CD4-positive, alpha-beta T cell (primary cell): ENCODE results near the gene ATP10A. TPM values are rescaled to one million over a fixed set of nuclear protein-coding genes. Genes with fewer than 3 reads are reported as not detected.

Experiments
- ATAC-seq: fragments of 200-7000 bp; cut with Tn5 transposase; one replicate; pipeline ENCODE4 v1.10.0; 2022; ENCODE audit warnings: mild to moderate bottlenecking; ENCODE audit not compliant: poor library complexity
- CTCF ChIA-PET: fragments of 350-600 bp; sonication (Branson Sonifier 250); formaldehyde crosslinking; loops from one replicate; lab custom pipeline; 2021; ENCODE audit warnings: antibody characterized with exemption, inconsistent platforms; lab: Charles Lee
- POLR2A ChIA-PET: fragments of 350-600 bp; sonication (Branson Sonifier 250); formaldehyde crosslinking; loops from one replicate; lab custom pipeline; 2021; ENCODE audit warnings: antibody characterized with exemption, inconsistent platforms; lab: Charles Lee
- DNase-seq, 14 experiments: peaks; one replicate each; pipeline ENCODE4 v3.0.0-alpha.2; 2013 to 2020; ENCODE audit warnings: mixed read lengths in 2 of 14
- H3K27ac ChIP-seq, 2 donors: one replicate each; pipeline versions ENCODE4 v1.5.1 to v1.7.0; 2013; ENCODE audit warnings: low read length in 2 of 2, low read depth in 1 of 2, mild to moderate bottlenecking in 1 of 2
- H3K27me3 ChIP-seq, 2 experiments: 1 replicate in 1 of 2; 2 replicates in 1 of 2; pipeline versions ENCODE4 v1.6.1 to v1.7.0; 2013; ENCODE audit warnings: low read length in 2 of 2, control low read depth in 1 of 2, mild to moderate bottlenecking in 1 of 2, moderate library complexity in 1 of 2; ENCODE audit not compliant: insufficient read depth in 2 of 2, control insufficient read depth in 1 of 2
- H3K36me3 ChIP-seq: one replicate; pipeline ENCODE4 v1.6.1; 2013; ENCODE audit warnings: low read length, control low read depth; ENCODE audit not compliant: insufficient read depth
- H3K4me1 ChIP-seq: one replicate; pipeline ENCODE4 v1.6.1; 2013; ENCODE audit warnings: low read length, control low read depth; ENCODE audit not compliant: insufficient read depth
- H3K4me3 ChIP-seq: one replicate; pipeline ENCODE4 v1.5.1; 2013; ENCODE audit warnings: mild to moderate bottlenecking, low read length, moderate library complexity
- H3K9me3 ChIP-seq, 2 experiments: 1 replicate in 1 of 2; 2 replicates in 1 of 2; pipeline versions ENCODE4 v1.6.1 to v1.7.0; 2013; ENCODE audit warnings: low read length in 2 of 2, mild to moderate bottlenecking in 2 of 2, control low read depth in 1 of 2, moderate library complexity in 1 of 2; ENCODE audit not compliant: control insufficient read depth in 1 of 2, insufficient read depth in 1 of 2
- H3K27ac Mint-ChIP-seq: one replicate; pipeline ENCODE4 v1.8.0; 2020; ENCODE audit warnings: mixed read lengths
- H3K27me3 Mint-ChIP-seq: one replicate; pipeline ENCODE4 v1.8.0; 2021; ENCODE audit warnings: mixed read lengths
- H3K36me3 Mint-ChIP-seq: one replicate; pipeline ENCODE4 v1.8.0; 2021; ENCODE audit warnings: low read depth, mixed read lengths
- H3K4me1 Mint-ChIP-seq: one replicate; pipeline ENCODE4 v1.8.0; 2021; ENCODE audit warnings: low read depth, mixed read lengths
- H3K4me3 Mint-ChIP-seq: one replicate; pipeline ENCODE4 v1.8.0; 2020; ENCODE audit warnings: mild to moderate bottlenecking, mixed read lengths
- H3K9me3 Mint-ChIP-seq: one replicate; pipeline ENCODE4 v1.8.0; 2020; ENCODE audit warnings: mixed read lengths
- CTCF ChIP-seq: fragments of 200-600 bp; IDR thresholded peaks from one replicate; pipeline ENCODE4 v1.8.0; 2022; ENCODE audit warnings: antibody characterized with exemption, mild to moderate bottlenecking
- intact Hi-C, 2 experiments: fragments of 100-400 bp; cut with DNase I in 1 of 2; cut with micrococcal nuclease in 1 of 2; formaldehyde crosslinking; loops; one replicate each; pipeline versions ENCODE4 v1.15.1 to v1.9.0; 2023 to 2025; cut with DNase I, micrococcal nuclease
- total RNA-seq, 174 experiments: library from RNA in 2 of 174; stranded (reverse) in 2 of 174; gene quantifications; one replicate each; pipeline ENCODE4 v1.2.3 and lab custom pipeline; 2021 to 2026

ATP10A gene
- total RNA-seq, 2 experiments from 2014 or later, result 30.0 to 30.4 TPM

DNA sequence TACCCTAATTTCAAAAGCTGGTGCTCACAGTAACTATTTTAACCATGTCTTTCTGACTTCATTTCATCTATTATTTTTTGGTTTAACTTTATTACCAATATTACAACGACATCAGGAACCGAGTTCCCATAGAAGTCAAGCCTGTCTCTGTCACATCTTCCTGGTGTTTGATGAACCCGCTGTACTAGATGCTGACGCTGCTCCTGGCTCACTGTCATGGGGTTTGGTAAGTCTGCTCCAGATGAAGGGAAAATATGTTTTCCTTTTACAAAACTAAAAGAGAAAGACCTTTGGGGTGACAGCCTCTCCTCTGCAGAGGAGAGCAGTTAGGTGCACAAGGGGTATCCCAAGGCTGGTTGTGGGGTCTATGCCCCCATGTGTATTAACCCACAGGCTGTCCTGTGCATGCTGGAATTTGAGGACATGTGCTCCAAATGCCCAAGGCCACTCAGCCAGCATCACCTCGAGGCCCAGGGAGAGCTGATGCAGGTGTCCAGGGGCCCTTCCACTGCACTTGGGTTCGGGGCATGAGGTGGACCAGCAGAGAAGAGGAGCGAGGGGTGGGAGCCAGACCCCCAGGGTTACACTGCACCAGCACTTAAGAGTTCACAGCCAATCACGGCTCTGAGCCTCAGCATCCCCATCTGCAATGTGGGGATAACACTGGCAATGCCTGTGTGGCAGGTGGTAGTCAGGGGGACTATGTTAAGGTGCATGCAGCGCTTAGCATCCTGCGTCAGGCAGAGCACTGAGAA lies 62.2 kb downstream of the ATP10A start:
- Mint-ChIP-seq H3K9me3 (no peaks in the 10 kb centered on the region), H3K4me1 (peaks cover 53% of the 10 kb centered on the region), H3K27ac (peak overlapping the region; percentile 58), H3K4me3 (peak overlapping the region; percentile 49), H3K36me3 (peaks cover 2% of the 10 kb centered on the region), H3K27me3 (no peaks in the 10 kb centered on the region)
- ATAC-seq, result no peak
- Histone ChIP-seq H3K4me3 (no peak overlapping the region), H3K4me1 (peaks cover 48% of the 10 kb centered on the region), H3K9me3 (no peaks in the 10 kb centered on the region), H3K27ac (no peak overlapping the region), H3K36me3 (peaks cover 8% of the 10 kb centered on the region), H3K27me3 (no peaks in the 10 kb centered on the region)
- TF ChIP-seq CTCF, result no peak
- intact Hi-C loops, result no loop called here
- POLR2A ChIA-PET, result interaction anchor here (1.1 to 2.3 kb wide), 4 partner anchors 12 to 62 kb away, joined by 3 to 8 read pairs (median 6); partner anchors contain the start of gene ATP10A
- DNase-seq, result no peak
- CTCF ChIA-PET, result interaction anchor here (0.6 to 1.1 kb wide), 2 partner anchors 133 to 176 kb away, joined by 3 read pairs; no protein-coding TSS in a partner anchor

DNA sequence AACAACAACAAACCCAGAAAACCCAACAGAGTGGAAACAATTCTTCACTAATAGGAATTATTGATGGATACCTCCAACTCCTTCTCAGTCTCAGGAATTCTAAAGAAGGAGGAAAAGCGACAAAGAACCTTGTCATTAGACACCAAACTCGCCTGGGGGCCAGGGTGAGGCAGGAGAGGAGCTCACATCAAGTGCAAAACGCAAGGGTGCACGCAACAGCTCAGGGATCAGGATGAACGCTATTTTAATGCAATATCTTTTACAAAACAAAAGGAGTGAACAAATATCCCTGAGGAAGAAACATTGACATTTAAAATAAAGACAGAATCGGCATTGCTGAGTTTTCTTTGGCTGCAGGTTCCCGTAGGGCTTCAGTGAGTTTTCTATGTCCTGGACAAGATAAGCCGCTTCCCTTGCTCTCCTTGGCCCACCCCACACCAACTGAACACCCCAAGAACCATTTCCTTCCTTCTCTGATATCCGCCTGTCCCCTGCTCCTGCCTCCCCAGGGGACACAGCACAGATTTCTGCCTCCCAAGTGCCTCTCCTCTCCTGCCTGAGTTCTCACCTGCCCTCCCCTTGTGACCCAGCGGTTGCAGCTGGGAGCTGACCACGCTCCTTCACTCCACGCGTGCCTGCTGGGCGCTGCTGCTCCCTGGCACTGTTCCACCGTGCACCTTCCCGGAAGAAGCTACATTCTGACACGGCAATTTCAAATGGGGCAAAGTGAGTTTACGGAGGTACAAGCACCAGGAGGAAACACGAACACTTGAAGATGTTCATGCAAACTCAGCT lies 63.0 kb downstream of the ATP10A start:
- TF ChIP-seq CTCF, result no peak
- ChIA-PET POLR2A (interaction anchor here (1.1 to 2.3 kb wide), 4 partner anchors 13 to 63 kb away, joined by 3 to 8 read pairs (median 6); partner anchors contain the start of gene ATP10A), CTCF (interaction anchor here (0.6 kb wide), 1 partner anchor 177 kb away, joined by 3 read pairs; no protein-coding TSS in a partner anchor)
- no peaks in the 10 kb centered on the region for H3K27me3 ChIP-seq
- no peaks in the 10 kb centered on the region for H3K27me3 Mint-ChIP-seq
- H3K4me3 ChIP-seq, result no peak overlapping the region
- no peaks in the 10 kb centered on the region for H3K36me3 Mint-ChIP-seq
- DNase-seq (peak in 2 of 14 experiments; percentile 23 to 32), ATAC-seq (peak; percentile 39)
- H3K27ac ChIP-seq, result no peak overlapping the region
- H3K36me3 ChIP-seq, result peaks cover 8% of the 10 kb centered on the region
- peaks cover 58% of the 10 kb centered on the region for H3K4me1 Mint-ChIP-seq
- H3K4me1 ChIP-seq, result peaks cover 56% of the 10 kb centered on the region
- peak overlapping the region; percentile 49 for H3K4me3 Mint-ChIP-seq
- no peaks in the 10 kb centered on the region for H3K9me3 Mint-ChIP-seq
- intact Hi-C loops, result loop anchor here in 1 of 2 experiments (5.0 kb wide), 1 partner anchor 58 kb away; no protein-coding TSS in a partner anchor
- no peaks in the 10 kb centered on the region for H3K9me3 ChIP-seq
- H3K27ac Mint-ChIP-seq, result peak overlapping the region; percentile 58
